NCI-H2227 (cell line): Measurements from ENCODE around the gene ATP5PO.

Experiments
- DNase-seq: peaks from one replicate; lab custom pipeline; 2025; ENCODE audit not compliant: unreplicated experiment; lab: John Stamatoyannopoulos, UW

Gene ATP5PO

GRCh38 chr21:33901412-33902288 is 14.0 kb downstream of the ATP5PO start:
- peak; percentile 36 for DNase-seq

GRCh38 chr21:33899199-33899598 is 16.4 kb downstream of the ATP5PO start:
- DNase-seq = no peak

GRCh38 chr21:33898586-33898985 is 17.0 kb downstream of the ATP5PO start:
- no peak for DNase-seq

- DNase-seq = no peak
Observed at GRCh38 chr21:33897739-33898138, 17.9 kb downstream of the ATP5PO start.

GRCh38 chr21:33897098-33897497 is 18.5 kb downstream of the ATP5PO start:
- no peak for DNase-seq

GRCh38 chr21:33896691-33897090 is 18.9 kb downstream of the ATP5PO start:
- DNase-seq = no peak

- no peak for DNase-seq
Observed at GRCh38 chr21:33895356-33895755, 20.2 kb downstream of the ATP5PO start.

- peak; percentile 89 for DNase-seq
Observed at GRCh38 chr21:33894736-33895288, 20.8 kb downstream of the ATP5PO start.

- no peak for DNase-seq
Observed at GRCh38 chr21:33893917-33894316, 21.7 kb downstream of the ATP5PO start.

GRCh38 chr21:33892853-33893252 is 22.8 kb downstream of the ATP5PO start:
- no peak for DNase-seq

- DNase-seq = no peak
Observed at GRCh38 chr21:33890187-33890586, 25.4 kb downstream of the ATP5PO start.

GRCh38 chr21:33886321-33886720 is 29.3 kb downstream of the ATP5PO start:
- DNase-seq = no peak

- DNase-seq = no peak
Observed at GRCh38 chr21:33885172-33885514, 30.5 kb downstream of the ATP5PO start.

GRCh38 chr21:33884376-33885171 is 31.0 kb downstream of the ATP5PO start:
- no peak for DNase-seq

- no peak for DNase-seq
Observed at GRCh38 chr21:33883118-33883517, 32.5 kb downstream of the ATP5PO start.

GRCh38 chr21:33881689-33882440 is 33.7 kb downstream of the ATP5PO start:
- no peak for DNase-seq

- DNase-seq = no peak
Observed at GRCh38 chr21:33880626-33881025, 35.0 kb downstream of the ATP5PO start.

- DNase-seq = no peak
Observed at GRCh38 chr21:33878824-33879223, 36.8 kb downstream of the ATP5PO start.

GRCh38 chr21:33875026-33875695 is 40.4 kb downstream of the ATP5PO start:
- no peak for DNase-seq

GRCh38 chr21:33874161-33874560 is 41.4 kb downstream of the ATP5PO start:
- no peak for DNase-seq
